Measurements from ENCODE around the gene LRRK1.

Gene LRRK1

DNA sequence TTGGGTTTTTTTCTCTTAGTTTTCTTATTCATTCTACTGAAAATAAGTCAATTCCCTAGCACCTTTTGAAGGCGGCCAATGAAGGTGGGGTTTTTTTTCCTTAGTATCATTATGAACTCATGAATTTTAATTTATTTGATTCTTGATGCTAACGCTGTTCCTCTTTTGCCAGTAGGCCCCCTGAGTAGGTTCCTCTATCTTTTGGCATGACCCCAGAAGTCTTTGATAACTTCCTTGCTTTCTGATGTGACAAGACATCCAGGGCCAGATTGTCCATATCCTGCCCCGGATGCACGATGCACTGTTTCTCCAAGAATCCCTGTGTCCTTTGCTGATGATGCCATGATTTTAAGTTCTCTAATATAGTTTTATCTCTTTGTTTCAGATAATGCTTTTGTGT is 20.6 kb downstream of the LRRK1 start:
- no peak for DNase-seq

DNA sequence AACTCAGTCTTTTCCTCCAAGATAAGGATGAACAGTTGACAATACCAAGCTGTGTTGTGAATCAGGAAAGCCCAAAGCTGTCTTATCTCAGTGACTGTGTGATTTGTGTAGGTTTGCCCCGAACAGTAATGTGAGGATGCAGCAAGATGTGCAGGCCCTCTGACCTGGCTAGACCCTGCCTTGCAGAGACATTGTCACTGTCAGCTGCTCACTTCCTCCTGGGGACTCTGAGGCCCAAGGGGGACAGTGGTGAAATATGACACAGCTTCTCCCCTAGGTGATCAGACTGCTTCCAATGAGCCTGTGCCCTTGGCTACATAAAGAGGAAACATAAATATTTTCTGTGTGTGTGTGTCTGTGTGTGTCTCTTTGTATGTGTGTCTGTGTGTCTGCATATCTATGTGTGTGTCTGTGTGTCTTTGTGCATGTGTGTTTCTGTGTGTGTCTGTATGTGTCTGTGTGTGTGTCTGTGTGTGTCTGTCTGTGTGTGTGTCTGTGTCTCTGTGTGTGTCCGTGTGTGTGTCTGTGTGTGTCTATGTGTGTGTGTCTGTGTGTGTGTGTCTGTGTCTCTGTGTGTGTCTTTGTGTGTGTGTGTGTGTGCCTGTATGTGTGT is 21.7 kb downstream of the LRRK1 start:
- no peak for DNase-seq

DNA sequence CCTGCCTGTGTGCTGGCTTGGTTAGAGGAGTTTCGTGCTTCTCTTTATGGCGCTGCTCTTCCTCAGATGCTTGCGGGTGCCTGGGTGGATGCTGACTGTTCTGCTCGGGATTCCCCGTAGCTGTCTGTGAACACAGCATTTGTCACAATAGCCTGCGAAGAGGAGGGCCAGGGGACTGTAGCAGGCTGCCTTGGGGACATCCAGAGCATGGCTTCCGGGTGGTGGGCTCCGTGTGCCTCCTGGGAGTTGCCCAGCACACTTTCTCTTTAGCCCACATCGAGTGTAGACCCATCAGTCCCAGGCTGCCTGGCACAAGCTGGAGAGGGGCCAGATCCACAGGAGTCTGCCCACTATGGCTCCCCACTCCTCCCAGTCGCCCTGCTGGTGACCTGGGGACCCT is 22.4 kb downstream of the LRRK1 start:
- no peak for DNase-seq

- no peak for DNase-seq
These were observed 23.7 kb downstream of the LRRK1 start for GRCh38 chr15:100942656-100943425.

GRCh38 chr15:100944244-100944895 is 25.2 kb downstream of the LRRK1 start:
- DNase-seq: no peak

- DNase-seq: no peak
These were observed 25.8 kb downstream of the LRRK1 start for GRCh38 chr15:100944986-100945385.

GRCh38 chr15:100947760-100948429 is 28.7 kb downstream of the LRRK1 start:
- DNase-seq: no peak

GRCh38 chr15:100948430-100948762 is 29.2 kb downstream of the LRRK1 start:
- DNase-seq: no peak

GRCh38 chr15:100949691-100950090 is 30.5 kb downstream of the LRRK1 start:
- DNase-seq: no peak

GRCh38 chr15:100951965-100952364 is 32.8 kb downstream of the LRRK1 start:
- no peak for DNase-seq

GRCh38 chr15:100952566-100952965 is 33.4 kb downstream of the LRRK1 start:
- DNase-seq: no peak

- DNase-seq: no peak
These were observed 39.3 kb downstream of the LRRK1 start for GRCh38 chr15:100958326-100959065.

- no peak for DNase-seq
These were observed 40.2 kb downstream of the LRRK1 start for GRCh38 chr15:100959066-100960050.

- DNase-seq: no peak
These were observed 47.8 kb downstream of the LRRK1 start for GRCh38 chr15:100966997-100967396.

DNA sequence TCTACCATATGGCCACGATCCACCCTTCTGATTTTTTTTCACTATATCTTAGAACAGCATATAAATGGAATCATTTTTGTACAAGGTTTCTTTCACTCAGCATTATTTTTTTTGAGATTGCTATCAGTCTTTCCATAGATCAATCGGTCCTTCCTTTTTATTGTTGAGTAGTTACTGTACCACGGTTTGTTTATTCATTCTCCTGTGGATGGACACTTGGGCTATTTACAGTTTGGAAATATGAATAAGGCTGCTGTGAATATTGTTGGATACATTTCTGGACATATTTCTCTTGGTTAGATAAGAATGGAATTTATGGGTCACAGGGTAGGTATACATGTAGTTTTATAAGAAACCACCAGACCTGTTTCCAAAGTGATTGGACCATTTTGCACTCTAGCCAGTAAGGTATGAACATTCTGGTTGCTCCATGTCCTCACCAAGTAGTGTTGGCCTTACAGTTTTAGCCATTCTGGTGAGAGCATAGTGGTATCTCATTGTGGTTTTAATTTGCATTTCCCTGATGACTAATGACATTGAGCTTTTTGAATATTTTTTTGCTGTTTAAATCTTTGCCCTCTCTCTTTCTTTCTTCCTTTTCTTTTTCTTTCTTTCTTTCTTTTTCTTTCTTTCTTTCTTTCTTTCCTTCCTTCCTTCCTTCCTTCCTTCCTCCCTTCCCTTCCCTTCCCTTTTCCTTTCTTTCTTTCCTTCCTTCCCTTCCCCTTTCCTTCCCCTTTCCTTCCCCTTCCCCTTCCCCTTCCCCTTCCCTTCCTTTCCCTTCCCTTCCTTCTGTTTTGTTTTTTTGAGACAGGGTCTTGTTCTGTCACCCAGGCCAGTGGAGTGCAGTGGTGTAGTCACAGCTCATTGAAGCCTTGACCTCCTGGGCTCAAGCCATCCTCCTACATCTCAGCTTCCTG is 49.2 kb downstream of the LRRK1 start:
- no peak for DNase-seq

DNA sequence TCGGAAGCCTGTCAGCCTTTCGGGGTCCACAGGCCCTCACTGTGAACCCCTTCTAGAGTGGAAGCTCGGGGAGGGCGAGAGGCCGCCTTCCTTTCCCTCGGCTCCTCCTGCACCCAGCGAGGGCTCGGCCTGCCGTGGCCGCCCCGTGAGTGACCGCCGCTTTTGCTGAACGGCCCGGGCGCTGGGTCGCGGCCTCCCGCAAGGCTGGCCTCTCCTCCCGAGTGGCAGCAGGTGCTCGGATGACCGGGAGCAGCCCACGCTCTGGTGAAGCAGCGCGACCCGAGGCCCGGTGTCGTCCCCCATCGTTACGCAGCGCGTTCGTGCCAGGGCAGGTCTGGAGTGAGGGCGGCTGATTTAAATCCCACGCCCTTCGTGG is 53.8 kb downstream of the LRRK1 start:
- DNase-seq: no peak

DNA sequence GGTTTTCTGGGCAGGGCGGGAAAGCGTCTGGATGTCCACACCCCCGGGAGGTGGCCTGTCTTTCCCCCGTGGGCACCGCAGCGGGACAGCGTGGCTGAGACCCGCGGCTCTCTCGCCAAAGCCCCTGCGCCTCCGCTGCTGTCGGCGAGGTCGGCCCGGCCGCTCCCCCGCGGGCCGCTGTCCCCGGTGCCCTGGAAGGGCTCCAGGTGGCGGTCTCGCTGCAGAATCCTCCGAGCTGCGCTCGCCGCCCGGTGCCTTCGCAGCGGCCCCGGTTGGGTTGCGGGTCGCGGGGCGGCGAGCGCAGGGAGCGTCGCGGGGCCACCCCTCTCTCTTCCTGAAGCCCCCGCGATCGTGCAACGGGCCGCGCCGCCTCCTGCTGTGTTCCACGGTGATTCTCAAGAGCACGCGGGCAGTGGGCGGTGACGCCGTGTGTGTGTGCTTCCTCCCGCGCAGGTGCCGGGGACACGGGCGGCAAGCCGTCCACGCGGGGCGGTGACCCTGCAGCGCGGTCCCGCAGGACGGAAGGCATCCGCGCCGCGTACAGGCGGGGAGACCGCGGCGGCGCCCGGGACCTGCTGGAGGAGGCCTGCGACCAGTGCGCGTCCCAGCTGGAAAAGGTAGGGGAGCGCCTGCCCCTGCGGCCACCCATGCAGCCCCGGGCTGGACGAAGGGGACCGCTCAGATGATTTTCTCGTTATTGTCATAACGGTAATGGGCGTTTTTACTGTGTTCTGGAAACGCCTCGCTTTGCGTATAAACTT is 54.4 kb downstream of the LRRK1 start:
- no peak for DNase-seq

- no peak for DNase-seq
These were observed 55.9 kb downstream of the LRRK1 start for GRCh38 chr15:100975043-100975442.

DNA sequence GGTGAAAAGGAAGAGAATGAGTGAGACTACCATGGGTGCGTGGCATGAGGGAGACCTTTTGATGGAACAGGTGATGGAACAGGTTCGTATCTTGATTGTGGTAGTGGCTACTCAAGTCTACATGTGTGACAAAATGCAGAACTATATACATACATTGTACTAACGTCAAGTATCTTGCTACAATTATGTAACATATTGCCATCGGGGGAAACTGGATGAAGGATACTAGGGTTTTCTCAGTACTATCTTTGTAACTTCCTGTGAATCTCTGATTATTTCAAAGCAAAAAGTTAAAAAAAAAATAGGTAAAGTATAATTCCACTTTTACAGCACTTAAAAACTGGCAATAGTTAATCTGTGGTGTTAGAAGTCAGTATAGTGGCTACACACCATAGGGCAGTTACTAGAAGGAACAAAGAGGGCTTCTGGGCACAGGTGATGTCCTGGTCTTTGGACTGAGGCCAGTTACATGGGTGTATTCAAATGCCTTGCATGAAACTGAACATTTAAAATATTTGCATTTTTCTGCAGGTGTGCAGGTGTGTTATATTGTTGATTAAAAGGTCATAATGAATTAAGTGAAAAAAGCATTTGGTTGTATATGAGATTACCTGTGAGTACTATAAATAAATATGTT is 61.4 kb downstream of the LRRK1 start:
- no peak for DNase-seq

Measured in activated CD4-positive, alpha-beta T cell treated with anti-CD3 and anti-CD28 coated beads, Interleukin-2, amount 50 U/mL, for 16 hours (primary cell).